Breast epithelium (tissue), 3 donors: ENCODE results near the gene SLCO2B1.

Experiments used
- POLR2A ChIP-seq: fragments of 450-650 bp; IDR thresholded peaks from one replicate; pipeline ENCODE4 v1.6.1; 2016; ENCODE audit warnings: antibody characterized with exemption, mild to moderate bottlenecking, moderate library complexity
- POLR2AphosphoS5 ChIP-seq, 3 donors: sonication (generic); formaldehyde crosslinking; IDR thresholded peaks; one replicate each; pipeline ENCODE4 v1.6.1; 2017; ENCODE audit warnings: antibody characterized with exemption in 3 of 3
- TF ChIP-seq, protein P1 (sequence below), 3 donors: fragments of 450-650 bp; IDR thresholded peaks; one replicate each; pipeline ENCODE4 v1.5.1; 2016 to 2017; ENCODE audit warnings: antibody characterized with exemption in 3 of 3, mild to moderate bottlenecking in 3 of 3, moderate library complexity in 3 of 3

DNA sequence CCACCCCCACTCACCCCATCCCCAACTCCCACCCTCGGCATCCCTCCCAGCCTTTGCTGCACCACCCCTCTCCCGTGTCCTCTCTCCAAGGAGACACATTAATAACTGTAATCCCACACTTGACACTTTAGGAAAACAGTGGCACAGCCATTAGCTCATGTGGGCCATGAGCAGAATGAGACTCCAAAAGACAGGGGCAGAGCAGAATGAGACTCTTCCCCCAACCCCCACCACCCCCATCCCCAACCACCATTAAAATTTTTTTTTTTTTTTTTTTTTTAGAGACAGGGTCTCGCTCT, 6.2 kb upstream of the SLCO2B1 start:
- TF ChIP-seq, protein P1, sequence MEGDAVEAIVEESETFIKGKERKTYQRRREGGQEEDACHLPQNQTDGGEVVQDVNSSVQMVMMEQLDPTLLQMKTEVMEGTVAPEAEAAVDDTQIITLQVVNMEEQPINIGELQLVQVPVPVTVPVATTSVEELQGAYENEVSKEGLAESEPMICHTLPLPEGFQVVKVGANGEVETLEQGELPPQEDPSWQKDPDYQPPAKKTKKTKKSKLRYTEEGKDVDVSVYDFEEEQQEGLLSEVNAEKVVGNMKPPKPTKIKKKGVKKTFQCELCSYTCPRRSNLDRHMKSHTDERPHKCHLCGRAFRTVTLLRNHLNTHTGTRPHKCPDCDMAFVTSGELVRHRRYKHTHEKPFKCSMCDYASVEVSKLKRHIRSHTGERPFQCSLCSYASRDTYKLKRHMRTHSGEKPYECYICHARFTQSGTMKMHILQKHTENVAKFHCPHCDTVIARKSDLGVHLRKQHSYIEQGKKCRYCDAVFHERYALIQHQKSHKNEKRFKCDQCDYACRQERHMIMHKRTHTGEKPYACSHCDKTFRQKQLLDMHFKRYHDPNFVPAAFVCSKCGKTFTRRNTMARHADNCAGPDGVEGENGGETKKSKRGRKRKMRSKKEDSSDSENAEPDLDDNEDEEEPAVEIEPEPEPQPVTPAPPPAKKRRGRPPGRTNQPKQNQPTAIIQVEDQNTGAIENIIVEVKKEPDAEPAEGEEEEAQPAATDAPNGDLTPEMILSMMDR (IDR thresholded peaks at IDR 0.05), result no peak
- TF ChIP-seq POLR2AphosphoS5 (IDR thresholded peaks at IDR 0.05) (no peak), POLR2A (no peak)
